Lung microvascular endothelial cell (primary cell): ENCODE results near the gene PRDM7. TPM values are rescaled to one million over a fixed set of nuclear protein-coding genes. Genes with fewer than 3 reads are reported as not detected.
"Not testable (repeated sequence)": the region's sequence is repeated elsewhere in the genome, so short reads cannot be mapped to it uniquely, and the experiment has no call there.

Experiments used
- DNase-seq, 2 donors: peaks; one replicate each; pipeline versions ENCODE4 v3.0.0 to v3.0.0-alpha.2; 2010; ENCODE audit warnings: low read depth in 2 of 2
- total RNA-seq: library from RNA; depleted of rRNA; stranded (reverse); fragments of >200 nt; gene quantifications from 2 replicates; pipeline ENCODE4 v1.2.1, GENCODE V29; 2014

Gene PRDM7
- total RNA-seq, 1 donor from 2014 or later, result not detected

GRCh38 chr16:90072442-90073105 is 4.6 kb downstream of the PRDM7 start:
- DNase-seq, result no peak

DNA sequence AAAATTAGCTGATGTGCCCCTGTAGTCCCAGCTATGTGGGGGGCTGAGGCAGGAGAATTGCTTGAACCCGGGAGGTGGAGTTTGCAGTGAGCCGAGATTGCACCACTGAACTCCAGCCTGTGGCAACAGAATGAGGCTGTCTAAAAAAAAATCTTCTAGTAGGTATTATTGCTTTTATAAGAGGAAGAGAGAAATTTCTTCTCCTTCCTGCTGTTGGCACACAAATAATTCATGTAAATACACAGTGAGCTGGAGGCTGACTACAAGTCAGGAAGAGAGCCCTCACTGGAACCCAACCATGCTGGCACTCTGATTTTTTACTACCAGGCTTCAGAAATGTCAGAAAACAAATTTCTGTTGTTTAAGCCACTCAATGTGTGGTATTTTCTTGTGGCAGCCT is 6.7 kb downstream of the PRDM7 start:
- no peak for DNase-seq

DNA sequence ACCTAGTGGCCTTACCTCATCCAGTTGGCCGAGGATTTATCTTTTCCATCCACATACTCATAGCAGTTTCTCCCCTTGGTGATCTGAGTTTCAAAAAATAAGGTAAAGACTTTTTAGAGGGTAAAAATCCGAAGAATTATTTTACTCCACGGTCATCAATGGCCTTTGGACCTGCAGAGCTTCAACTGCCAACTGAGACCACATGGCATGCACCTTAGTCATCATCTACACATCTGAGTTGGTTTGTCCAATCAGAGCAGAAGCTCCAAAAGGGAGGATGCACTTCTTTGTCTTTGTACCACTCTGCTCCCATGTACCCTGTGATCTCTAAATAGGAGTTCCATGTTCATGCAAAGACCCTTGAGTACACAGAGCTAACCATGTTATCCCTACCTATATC is 15.7 kb downstream of the PRDM7 start:
- no peak for DNase-seq

- peak in 1 of 2 donors; percentile 42 for DNase-seq
These were observed 19.4 kb downstream of the PRDM7 start for GRCh38 chr16:90057738-90058173.

- DNase-seq, result not testable (repeated sequence)
These were observed 20.6 kb downstream of the PRDM7 start for GRCh38 chr16:90056521-90056920.

GRCh38 chr16:90055371-90055770 is 21.8 kb downstream of the PRDM7 start:
- no peak for DNase-seq

DNA sequence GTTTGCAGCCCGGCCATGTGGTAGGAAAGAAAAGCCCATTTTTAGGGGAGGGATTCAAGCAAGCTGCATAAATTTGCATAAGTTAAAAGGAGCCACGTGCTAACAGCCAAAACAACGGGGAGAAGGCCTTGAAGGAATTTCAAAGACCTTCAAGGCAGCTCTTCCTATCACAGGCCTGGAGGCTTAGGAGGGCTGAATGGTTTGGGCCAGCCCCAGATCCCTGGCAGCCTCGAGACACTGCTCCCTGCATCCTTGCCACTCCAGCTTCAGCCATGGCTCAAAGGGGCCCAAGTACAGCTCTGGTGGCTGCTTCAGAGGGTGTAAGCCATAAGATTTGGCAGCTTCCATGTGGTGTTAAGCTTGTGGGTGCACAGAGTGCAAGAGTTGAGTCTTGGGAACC is 22.6 kb downstream of the PRDM7 start:
- DNase-seq, result no peak

- DNase-seq, result no peak
These were observed 23.1 kb downstream of the PRDM7 start for GRCh38 chr16:90053902-90054500.

- no peak for DNase-seq
These were observed 26.2 kb downstream of the PRDM7 start for GRCh38 chr16:90050969-90051368.

GRCh38 chr16:90048737-90049330 is 28.3 kb downstream of the PRDM7 start:
- no peak for DNase-seq

- no peak for DNase-seq
These were observed 28.8 kb downstream of the PRDM7 start for GRCh38 chr16:90048347-90048722.

GRCh38 chr16:90047714-90048346 is 29.3 kb downstream of the PRDM7 start:
- DNase-seq, result peak in 1 of 2 donors; percentile 37

DNA sequence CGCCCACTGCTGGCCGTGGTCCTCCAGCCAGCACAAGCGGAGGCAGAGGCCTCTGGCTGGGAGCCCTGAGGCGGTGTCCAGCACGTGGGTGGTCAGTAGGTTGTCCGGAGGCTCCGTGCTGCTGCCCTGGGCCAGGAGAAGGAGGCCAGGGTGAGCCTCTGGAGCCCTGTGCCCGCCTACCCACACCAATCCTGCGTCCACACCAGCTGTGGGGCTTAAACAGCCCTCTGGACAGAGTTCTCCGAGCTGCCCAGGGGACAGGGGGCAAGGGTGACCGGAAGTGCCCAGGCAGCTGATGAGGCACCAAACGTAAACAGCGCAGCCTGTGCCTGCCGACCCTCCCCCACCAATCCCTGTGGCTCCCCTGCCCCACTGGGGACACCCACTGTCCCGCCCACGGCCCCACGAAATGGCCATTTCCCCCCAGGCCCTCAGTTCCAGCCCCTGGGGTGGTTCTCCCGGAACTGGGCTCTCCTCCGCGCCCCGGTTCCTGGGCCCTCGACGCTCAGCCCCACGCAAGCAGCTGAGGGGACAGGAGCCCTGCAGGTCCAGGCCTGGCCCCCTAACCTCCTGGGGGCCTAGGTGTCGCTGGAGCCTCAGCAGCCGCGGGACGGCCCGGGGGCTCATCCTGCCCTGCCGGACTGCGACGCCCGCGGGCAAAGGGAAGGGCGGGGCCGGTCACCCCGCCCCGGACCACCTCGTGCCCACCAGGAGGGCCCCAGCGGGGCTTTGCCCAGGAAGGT is 30.0 kb downstream of the PRDM7 start:
- peak; percentile 24 to 40 for DNase-seq

- no peak for DNase-seq
These were observed 30.8 kb downstream of the PRDM7 start for GRCh38 chr16:90046122-90046970.

DNA sequence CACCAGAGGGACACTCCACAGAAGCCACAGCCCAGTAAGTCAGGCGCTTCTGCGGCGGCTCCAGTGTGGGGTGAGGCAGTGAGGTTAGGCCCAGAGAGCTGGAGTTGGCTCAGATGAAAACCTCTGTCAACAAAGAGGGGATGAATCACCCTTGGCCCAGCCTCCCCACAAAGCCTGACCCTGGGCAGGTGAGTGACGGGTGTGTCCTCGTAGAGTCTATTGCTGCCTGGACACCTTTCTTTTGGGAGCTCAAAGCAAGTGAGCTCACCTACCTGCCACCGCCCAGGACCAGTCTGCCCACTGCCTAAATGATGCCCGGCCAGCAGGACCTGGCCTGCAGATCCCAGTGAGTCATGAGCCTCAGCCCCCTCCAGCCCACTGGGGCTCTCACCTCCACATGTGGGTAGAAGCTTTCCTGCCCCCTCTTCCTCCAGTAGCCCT is 33.0 kb downstream of the PRDM7 start:
- no peak for DNase-seq

DNA sequence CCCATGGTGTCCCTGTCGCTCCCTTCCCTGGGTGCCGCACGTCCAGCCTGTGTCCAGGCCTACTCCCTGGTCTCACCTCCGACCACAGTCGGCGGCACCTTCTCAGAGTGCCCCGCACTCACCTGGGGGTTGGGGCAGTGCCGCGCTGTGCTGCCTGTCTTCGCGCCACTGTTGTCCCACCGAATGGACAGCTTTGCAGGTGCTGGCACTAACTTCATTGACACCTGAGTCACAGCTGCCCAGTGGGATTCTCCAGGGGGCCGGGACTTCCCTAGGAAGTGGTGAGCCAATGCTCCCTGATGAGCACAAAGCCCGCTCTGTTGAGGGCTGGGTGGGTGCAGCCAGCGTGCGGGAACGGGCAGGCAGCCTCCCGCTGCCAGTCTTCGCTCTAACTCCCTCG is 33.6 kb downstream of the PRDM7 start:
- DNase-seq, result no peak

DNA sequence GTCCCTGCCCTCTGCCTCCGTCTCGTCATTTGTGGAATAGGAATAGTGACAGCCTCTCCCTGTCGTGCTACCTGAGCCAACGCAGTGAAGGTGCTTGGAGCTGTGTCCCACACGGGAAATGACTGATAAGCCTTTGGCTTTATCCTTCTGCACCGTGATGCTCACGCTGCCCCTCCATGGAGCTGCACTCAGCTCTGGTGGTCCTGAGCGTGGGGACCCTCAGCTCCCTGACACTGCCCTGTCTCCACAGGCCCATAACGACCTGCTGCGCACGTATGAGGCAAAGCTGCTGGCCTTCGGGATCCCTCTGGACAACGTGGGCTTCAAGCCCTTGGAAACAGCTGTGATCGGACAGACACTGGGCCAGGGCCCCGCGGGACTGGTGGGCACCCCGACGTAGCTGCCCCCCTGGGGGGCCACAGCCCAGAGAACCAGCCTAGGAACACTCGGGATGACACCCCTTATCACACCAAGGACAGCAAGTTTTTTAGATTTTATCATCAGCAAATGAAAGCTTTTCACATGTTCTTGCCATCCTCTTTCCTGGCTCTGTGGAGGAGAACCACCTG is 34.1 kb downstream of the PRDM7 start:
- DNase-seq, result no peak

- DNase-seq, result no peak
These were observed 35.1 kb downstream of the PRDM7 start for GRCh38 chr16:90041896-90042473.

- DNase-seq, result no peak
These were observed 36.7 kb downstream of the PRDM7 start for GRCh38 chr16:90040152-90041023.
